Activated T-helper 1 cell treated with anti-CD3 and anti-CD28 coated beads, Interleukin-12 subunit alpha, Interleukin-12 subunit beta, Interleukin-2, Interleukin-4 antibody, amounts not matched to agents 30 ng/mL and 10 ng/mL and 1 ng/mL, durations not matched to agents 14 hours and 24 hours and 36 hours (primary cell): ENCODE results near the gene TPI1. TPM values are rescaled to one million over a fixed set of nuclear protein-coding genes. Genes with fewer than 3 reads are reported as not detected.
A peak's percentile ranks its signal among the peaks of the same experiment; 100 is the strongest.

Experiments
- DNase-seq: peaks from one replicate; pipeline ENCODE4 v3.0.0; 2021; ENCODE audit warnings: low spot score
- H3K27ac Mint-ChIP-seq: one replicate; pipeline ENCODE4 v1.8.0; 2021; ENCODE audit warnings: mild to moderate bottlenecking, mixed read lengths
- H3K27me3 Mint-ChIP-seq: one replicate; pipeline ENCODE4 v1.8.0; 2022; ENCODE audit warnings: mild to moderate bottlenecking, moderate library complexity, mixed read lengths; ENCODE audit not compliant: insufficient read depth
- H3K36me3 Mint-ChIP-seq: one replicate; pipeline ENCODE4 v1.8.0; 2021; ENCODE audit warnings: low read depth, mixed read lengths
- H3K4me1 Mint-ChIP-seq: one replicate; pipeline ENCODE4 v1.8.0; 2021; ENCODE audit warnings: low read depth, mixed read lengths
- H3K4me3 Mint-ChIP-seq: one replicate; pipeline ENCODE4 v1.8.0; 2021; ENCODE audit warnings: mild to moderate bottlenecking, moderate library complexity, mixed read lengths
- H3K9me3 Mint-ChIP-seq: one replicate; pipeline ENCODE4 v1.8.0; 2021; ENCODE audit warnings: mixed read lengths
- intact Hi-C: fragments of 100-400 bp; cut with micrococcal nuclease; formaldehyde crosslinking; loops from one replicate; pipeline ENCODE4 v1.15.1; 2024
- total RNA-seq: library from RNA; stranded (reverse); gene quantifications from 2 replicates; pipeline ENCODE4 v1.2.3, GENCODE V29; 2022

Gene TPI1
- total RNA-seq, 1 donor from 2014 or later, result 1,427 TPM

DNA sequence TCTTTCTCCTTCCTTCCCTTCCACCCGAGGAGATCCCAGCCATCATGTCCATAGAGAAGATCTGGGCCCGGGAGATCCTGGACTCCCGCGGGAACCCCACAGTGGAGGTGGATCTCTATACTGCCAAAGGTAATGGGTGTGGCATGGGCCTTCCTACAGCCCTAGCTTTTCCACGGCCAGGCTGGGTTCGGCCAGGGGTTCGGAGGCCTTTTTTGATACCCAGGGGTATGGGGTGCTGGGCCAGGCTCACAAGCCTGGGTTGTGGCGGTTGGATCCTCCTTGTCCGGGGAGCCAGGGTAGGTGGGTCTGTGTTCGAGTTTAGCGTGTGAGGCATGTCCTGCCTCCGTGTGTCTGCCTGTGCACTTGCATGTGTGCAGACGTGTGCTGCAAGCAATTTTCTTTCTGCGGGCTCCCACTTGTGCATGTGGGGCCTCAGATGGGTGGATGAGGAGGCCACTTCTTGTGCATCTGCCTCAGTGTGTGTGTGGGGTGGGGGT lies 48.5 kb downstream of the TPI1 start:
- H3K27ac Mint-ChIP-seq, result peak overlapping the region; percentile 88
- peaks cover 28% of the 10 kb centered on the region for H3K36me3 Mint-ChIP-seq
- intact Hi-C loops, result loop anchor here (1.0 to 2.0 kb wide), 3 partner anchors 8 to 43 kb away; partner anchors contain the start of gene SPSB2
- no peak for DNase-seq
- peak overlapping the region; percentile 96 for H3K4me3 Mint-ChIP-seq
- H3K4me1 Mint-ChIP-seq, result peaks cover 60% of the 10 kb centered on the region
- H3K27me3 Mint-ChIP-seq, result no peaks in the 10 kb centered on the region
- H3K9me3 Mint-ChIP-seq, result no peaks in the 10 kb centered on the region

DNA sequence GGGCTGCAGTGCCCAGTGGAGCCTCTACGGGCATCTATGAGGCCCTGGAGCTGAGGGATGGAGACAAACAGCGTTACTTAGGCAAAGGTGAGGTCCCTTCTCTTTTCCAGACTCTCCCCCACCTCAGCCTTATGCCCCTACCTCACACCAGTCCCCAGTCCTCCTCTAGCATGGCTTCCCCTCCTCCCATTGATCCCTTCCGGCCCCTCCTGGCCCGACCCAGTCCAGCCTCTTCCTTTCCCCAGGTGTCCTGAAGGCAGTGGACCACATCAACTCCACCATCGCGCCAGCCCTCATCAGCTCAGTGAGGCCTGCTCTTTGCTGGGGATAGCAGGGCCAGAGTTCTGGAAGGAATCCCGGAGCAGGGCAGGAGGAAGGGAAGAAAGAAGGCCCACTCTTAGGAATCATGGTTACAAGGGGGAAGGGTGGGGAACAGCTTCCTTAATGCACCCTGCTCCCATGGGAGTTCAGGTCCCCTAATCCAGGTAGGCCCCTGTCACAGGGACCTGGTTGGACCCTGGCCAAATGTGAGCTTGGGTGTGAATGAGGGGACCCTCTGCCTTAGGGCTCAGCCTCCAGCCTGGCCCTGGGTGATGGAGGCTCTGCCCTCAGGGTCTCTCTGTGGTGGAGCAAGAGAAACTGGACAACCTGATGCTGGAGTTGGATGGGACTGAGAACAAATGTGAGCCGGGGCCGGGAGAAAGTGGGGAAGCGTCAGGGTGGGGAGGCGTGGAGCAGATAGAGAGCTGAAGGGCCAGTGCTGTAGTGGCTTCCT lies 49.3 kb downstream of the TPI1 start:
- Mint-ChIP-seq H3K9me3 (no peaks in the 10 kb centered on the region), H3K36me3 (peaks cover 33% of the 10 kb centered on the region), H3K27ac (peak overlapping the region; percentile 63), H3K4me3 (peak overlapping the region; percentile 96), H3K4me1 (peaks cover 60% of the 10 kb centered on the region), H3K27me3 (no peaks in the 10 kb centered on the region)
- DNase-seq, result no peak
- intact Hi-C loops, result no loop called here

GRCh38 chr12:6917491-6918231 lies 50.3 kb downstream of the TPI1 start:
- no peak overlapping the region for H3K27ac Mint-ChIP-seq
- no peaks in the 10 kb centered on the region for H3K27me3 Mint-ChIP-seq
- H3K4me1 Mint-ChIP-seq, result peaks cover 57% of the 10 kb centered on the region
- no peak overlapping the region for H3K4me3 Mint-ChIP-seq
- H3K9me3 Mint-ChIP-seq, result no peaks in the 10 kb centered on the region
- intact Hi-C loops, result no loop called here
- peaks cover 38% of the 10 kb centered on the region for H3K36me3 Mint-ChIP-seq
- no peak for DNase-seq

GRCh38 chr12:6919588-6919987 lies 52.3 kb downstream of the TPI1 start:
- Mint-ChIP-seq H3K4me1 (peaks cover 54% of the 10 kb centered on the region), H3K4me3 (no peak overlapping the region), H3K27me3 (no peaks in the 10 kb centered on the region), H3K27ac (peak overlapping the region; percentile 56), H3K36me3 (peaks cover 46% of the 10 kb centered on the region), H3K9me3 (no peaks in the 10 kb centered on the region)
- no peak for DNase-seq
- intact Hi-C loops, result no loop called here

Other genes with a start within 250 kb of the TPI1 start
- gene LPAR5, start 231.6 kb upstream of the TPI1 start, total RNA-seq, result 2.8 and 3.1 TPM in 2 replicates
- gene ACRBP, start 220.1 kb upstream of the TPI1 start, total RNA-seq, result 0.83 and 1.0 TPM in 2 replicates
- gene ING4, start 204.4 kb upstream of the TPI1 start, total RNA-seq, result 14.6 and 15.0 TPM in 2 replicates
- 79.6 and 89.8 TPM in 2 replicates for gene ZNF384, start 178.2 kb upstream of the TPI1 start, total RNA-seq
- 0.07 and 0.08 TPM in 2 replicates for gene PIANP, start 166.7 kb upstream of the TPI1 start, total RNA-seq
- 34.6 and 36.2 TPM in 2 replicates for gene COPS7A, start 143.5 kb upstream of the TPI1 start, total RNA-seq
- gene MLF2, start 114.4 kb upstream of the TPI1 start, total RNA-seq, result 159 and 161 TPM in 2 replicates
- gene PTMS, start 101.2 kb upstream of the TPI1 start, total RNA-seq, result 247 and 262 TPM in 2 replicates
- 268 and 275 TPM in 2 replicates for gene LAG3, start 95.0 kb upstream of the TPI1 start, total RNA-seq
- gene CD4, start 78.0 kb upstream of the TPI1 start, total RNA-seq, result 311 TPM in 2 replicates
- 0.29 and 0.32 TPM in 2 replicates for gene GPR162, start 45.7 kb upstream of the TPI1 start, total RNA-seq
- gene P3H3, start 39.1 kb upstream of the TPI1 start, total RNA-seq, result 3.5 and 4.0 TPM in 2 replicates
- gene GNB3, start 26.6 kb upstream of the TPI1 start, total RNA-seq, result 1.6 and 1.7 TPM in 2 replicates
- gene CDCA3, start 16.2 kb upstream of the TPI1 start, total RNA-seq, result 27.2 and 32.5 TPM in 2 replicates
- 116 and 127 TPM in 2 replicates for gene USP5, start 15.4 kb upstream of the TPI1 start, total RNA-seq
- gene SPSB2, start 5.8 kb downstream of the TPI1 start, total RNA-seq, result 3.4 and 4.7 TPM in 2 replicates
- 5.3 and 5.6 TPM in 2 replicates for gene LRRC23, start 37.3 kb downstream of the TPI1 start, total RNA-seq
- 147 and 156 TPM in 2 replicates for gene ENO2, start 47.0 kb downstream of the TPI1 start, total RNA-seq
- gene ATN1, start 60.4 kb downstream of the TPI1 start, total RNA-seq, result 70.8 and 71.2 TPM in 2 replicates
- gene RNU7-1, start 76.3 kb downstream of the TPI1 start, total RNA-seq, result not detected in 2 replicates
- 190 and 197 TPM in 2 replicates for gene C12orf57, start 76.5 kb downstream of the TPI1 start, total RNA-seq
- 332 and 341 TPM in 2 replicates for gene PTPN6, start 83.8 kb downstream of the TPI1 start, total RNA-seq
- 456 and 469 TPM in 2 replicates for gene PHB2, start 103.1 kb downstream of the TPI1 start, total RNA-seq
- 132 and 134 TPM in 2 replicates for gene EMG1, start 103.4 kb downstream of the TPI1 start, total RNA-seq
- gene LPCAT3, start 150.9 kb downstream of the TPI1 start, total RNA-seq, result 27.9 and 30.0 TPM in 2 replicates
- 1.6 and 2.4 TPM in 2 replicates for gene C1S, start 193.2 kb downstream of the TPI1 start, total RNA-seq
- 1.7 and 2.0 TPM in 2 replicates for gene C1R, start 224.9 kb downstream of the TPI1 start, total RNA-seq
- gene C1RL, start 241.7 kb downstream of the TPI1 start, total RNA-seq, result 21.5 and 21.8 TPM in 2 replicates